ENCODE results near the gene TBX10.
"Not testable (repeated sequence)": the region's sequence is repeated elsewhere in the genome, so short reads cannot be mapped to it uniquely, and the experiment has no call there.

Gene TBX10

GRCh38 chr11:67645521-67646461 lies 6.2 kb upstream of the TBX10 start:
- no peak for DNase-seq (ENCODE audit: low spot score)

GRCh38 chr11:67644472-67645418 lies 5.2 kb upstream of the TBX10 start:
- DNase-seq (ENCODE audit: low spot score), result peak; percentile 79

GRCh38 chr11:67644042-67644441 lies 4.5 kb upstream of the TBX10 start:
- DNase-seq (ENCODE audit: low spot score), result no peak

GRCh38 chr11:67642173-67643120 lies 2.9 kb upstream of the TBX10 start:
- no peak for DNase-seq (ENCODE audit: low spot score)

DNA sequence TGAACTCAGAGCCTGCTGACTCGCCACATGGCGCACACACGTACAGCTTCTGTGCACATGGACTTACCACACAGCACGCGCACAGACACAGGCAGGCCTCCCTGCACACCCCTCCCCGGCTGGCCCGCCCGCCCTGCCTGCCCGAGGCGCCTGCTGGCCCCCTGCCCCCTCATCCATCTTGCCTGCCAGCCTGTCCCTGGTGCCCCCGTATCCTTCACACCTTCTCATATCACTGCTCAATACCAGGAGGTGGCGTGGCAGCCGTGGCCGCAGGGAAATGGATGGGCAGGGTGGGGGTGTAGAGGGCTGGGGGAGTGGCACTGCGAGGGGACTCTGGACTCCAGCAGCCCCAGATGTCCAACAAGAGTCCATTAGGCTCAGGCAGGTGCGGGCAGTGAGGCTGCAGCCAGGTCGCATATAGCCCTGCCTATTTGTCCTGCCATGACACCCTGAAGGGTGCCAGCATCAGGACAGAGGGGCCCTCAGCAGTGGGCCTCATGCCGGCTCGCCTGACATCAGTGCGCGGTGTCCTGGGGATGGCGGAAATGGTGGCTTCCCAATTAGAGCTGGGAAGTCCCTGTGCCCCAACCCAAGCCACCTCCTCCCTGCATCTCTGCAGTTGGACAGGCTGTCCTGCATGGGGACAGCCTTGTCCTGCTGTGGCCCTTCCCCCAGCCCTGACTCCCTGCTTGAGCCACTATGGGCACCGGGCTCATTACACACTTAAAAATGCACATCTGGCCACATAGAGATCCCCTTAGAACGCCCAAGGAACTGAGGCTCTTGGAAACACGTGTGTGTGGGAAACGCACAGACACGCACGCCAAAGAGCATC lies 2.0 kb upstream of the TBX10 start:
- no peak for DNase-seq (ENCODE audit: low spot score)

DNA sequence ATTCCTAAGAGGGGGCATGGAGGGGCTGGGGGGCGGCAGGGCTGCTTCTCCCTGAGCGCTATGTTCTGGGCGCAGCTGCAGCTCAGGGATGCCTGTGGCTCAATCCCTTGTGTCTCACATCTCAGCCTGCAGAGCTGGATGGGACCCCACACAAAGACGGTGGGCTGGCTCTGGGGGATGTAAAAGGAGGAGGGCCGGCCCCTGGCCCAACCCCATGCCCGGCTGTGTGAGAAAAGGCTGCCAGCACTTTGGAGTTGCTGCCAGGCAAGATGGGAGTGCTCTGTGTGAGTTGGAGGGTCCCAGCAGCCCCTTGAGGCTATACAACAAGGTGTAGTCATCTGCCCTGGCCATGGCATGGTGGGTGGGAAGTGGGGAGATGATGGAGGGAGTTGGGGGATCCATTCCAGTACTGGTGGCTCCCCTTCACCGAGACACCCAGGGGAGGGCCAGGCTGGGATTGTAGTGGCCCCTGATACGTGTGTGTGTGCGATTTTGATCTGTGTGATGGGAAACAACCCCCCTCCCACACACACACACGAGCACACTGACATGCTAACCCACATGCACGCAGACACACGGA lies 1.3 kb upstream of the TBX10 start:
- no peak for DNase-seq (ENCODE audit: low spot score)

DNA sequence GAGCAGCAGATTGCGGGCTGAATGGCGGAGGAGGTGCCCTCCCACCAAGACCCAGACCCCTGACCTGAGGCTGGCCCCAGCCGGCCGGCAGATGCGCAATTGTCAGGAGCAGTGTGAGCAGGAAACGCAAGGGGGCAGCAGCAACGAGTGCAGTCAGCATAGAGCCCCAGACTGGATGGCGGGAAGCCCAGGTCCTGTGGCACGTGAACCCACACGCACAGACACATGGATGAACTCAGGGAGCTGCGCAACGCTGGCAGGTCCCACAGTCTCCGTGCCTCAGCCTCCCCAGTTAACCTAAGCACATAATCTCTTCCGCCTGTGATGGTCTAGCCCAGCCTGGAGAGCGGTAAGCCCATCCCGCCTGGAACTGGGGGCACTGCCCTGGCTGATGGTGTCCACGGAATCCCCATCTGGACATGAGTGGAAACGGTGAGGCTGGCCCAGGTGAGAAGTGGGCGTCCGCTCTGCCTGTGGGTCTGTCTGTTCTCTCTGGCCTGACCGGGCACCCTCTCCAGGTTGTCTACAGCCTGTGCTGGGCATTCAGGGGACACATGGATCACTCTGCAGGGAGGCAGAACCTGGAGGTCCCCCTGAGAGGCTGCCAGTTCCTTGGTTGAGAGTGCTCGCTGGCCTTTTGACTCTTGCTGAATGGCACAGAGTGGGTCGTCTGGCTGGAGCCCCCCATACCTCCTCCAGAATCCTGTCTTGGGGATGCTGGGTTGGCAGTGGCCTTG lies 626 bp upstream of the TBX10 start:
- peak; percentile 70 for DNase-seq (ENCODE audit: low spot score)

DNA sequence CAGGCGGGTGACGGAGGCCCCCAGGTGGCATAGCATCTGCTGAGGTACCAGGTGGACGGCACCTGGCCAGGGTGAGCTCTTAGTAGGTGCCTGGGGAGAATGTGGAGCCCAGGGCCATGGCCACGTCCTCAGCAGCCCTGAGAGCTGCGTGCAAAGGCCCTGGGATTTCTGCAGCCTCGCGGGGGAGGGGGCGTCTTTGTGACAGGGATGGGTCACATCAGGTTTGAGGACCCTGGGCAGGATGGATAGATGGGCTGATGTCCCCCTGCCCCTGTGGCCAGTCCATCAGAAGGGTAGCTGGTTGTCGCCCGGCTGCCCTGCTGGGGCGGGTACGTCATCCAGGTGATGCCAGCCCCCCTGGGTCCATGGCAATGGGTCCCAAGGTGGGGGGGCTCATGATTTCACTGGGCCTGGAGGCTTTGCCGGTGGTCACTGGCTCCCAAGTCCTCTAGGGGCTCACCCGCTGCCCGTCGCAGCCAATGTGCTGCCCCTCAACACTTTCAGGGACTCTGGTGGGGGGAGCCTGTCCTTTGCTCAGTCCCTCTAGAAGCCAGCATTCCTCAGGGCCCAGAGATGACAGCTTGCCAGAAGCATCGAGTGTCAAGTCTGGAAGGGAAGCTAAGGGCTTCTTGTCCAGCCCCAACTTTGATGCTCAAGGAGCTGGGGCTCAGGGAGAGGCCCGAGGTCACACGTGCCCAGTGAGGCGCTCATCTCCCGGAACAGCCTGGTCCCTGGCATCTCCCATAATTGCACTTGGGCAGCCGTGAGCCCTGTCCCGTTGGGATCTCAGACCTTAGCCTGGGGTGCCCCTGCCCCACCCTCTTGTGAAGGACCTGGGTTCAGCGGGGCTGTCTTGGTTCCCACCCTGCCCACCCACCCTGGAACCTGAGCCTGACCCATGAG lies 777 bp downstream of the TBX10 start:
- no peak for DNase-seq (ENCODE audit: low spot score)

DNA sequence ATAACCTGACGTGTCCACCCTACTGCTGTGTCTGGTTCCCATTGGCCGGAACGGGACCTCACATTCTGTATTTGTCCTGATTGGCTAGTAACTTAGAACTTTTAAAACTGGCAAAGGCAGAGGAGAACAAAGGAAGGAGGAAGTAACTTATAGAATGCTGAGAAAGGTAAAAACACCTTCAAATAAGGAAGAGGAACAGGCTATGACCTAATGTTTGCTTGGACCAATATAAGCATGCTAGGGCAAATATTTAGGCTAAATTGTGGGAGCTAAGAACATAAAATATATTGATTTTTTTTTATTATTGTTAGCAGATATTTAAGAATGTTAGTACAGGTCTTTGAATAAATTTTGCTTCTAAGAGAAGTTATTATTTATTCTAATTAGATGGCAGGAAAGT lies 2.1 kb downstream of the TBX10 start:
- not testable (repeated sequence) for DNase-seq (ENCODE audit: low spot score)

- DNase-seq (ENCODE audit: low spot score), result no peak
Observed at GRCh38 chr11:67636962-67637361, 2.6 kb downstream of the TBX10 start.

- DNase-seq (ENCODE audit: low spot score), result no peak
Observed at GRCh38 chr11:67635231-67635521, 4.4 kb downstream of the TBX10 start.

- no peak for DNase-seq (ENCODE audit: low spot score)
Observed at GRCh38 chr11:67634366-67635230, 5.0 kb downstream of the TBX10 start.

- no peak for DNase-seq (ENCODE audit: low spot score)
Observed at GRCh38 chr11:67633758-67634365, 5.7 kb downstream of the TBX10 start.

- no peak for DNase-seq (ENCODE audit: low spot score)
Observed at GRCh38 chr11:67632982-67633755, 6.4 kb downstream of the TBX10 start.

DNA sequence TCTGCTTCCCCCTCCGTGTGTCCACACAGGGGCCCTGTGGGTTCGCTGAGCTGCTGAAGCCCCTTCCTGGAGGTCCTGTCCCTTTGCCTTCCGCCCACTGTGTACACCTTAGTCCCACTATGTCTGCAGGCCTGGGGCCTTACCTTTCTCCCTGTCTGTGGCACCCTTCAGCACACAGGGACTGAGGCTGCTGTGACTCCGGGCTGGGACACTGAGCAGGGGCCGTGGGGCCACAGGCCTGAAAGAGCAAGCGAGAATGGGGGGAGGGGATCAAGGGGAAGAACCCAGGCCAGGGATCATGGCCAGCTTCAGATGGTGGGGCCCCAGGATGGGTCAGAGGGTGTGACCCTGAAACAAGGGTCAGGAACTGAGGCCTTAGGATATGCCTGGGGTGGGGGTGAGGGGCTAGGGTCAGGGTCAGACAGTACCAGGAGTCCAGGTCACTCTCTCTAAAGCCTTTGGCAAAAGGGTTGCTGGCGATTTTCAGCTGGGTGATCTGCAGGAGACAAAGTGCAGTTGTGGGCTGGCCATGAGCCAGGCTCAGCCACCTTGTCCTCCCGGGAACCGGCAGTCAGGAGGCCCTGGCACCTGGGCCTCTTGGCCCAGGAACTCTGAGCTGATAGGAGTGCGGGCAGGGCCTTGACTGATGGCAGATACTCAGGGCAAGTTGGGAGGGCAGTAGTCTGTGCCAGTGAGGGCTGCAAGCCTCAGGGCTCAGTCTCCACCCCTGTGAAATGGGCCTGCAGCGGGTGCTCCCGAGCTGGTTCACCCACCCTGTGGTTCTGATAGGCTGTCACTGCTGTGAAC lies 7.2 kb downstream of the TBX10 start:
- no peak for DNase-seq (ENCODE audit: low spot score)

DNA sequence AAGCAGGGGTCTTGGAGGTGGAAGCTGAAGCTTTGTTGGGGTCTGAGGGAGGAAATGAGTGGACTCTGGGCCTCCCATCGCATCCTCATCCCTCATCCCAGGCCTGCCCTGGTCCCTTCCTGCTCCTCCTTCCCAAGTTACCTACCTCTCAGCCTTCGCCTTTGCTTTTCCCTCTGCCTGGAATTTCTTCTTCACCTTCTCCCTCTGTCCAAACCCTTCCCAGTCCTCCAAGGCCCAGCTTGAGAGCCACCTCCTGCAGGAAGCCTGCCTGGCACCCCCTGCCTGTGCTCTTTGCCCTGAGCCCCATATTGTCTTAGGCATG lies 7.7 kb downstream of the TBX10 start:
- no peak for DNase-seq (ENCODE audit: low spot score)

Measured in germinal center (tissue), 1 donor.